Activated CD8-positive, alpha-beta T cell treated with anti-CD3 and anti-CD28 coated beads, Interleukin-2, amount 10 ng/mL, durations not matched to agents 7 days and 5 days (primary cell): ENCODE measurements around the gene CEBPE. TPM values are rescaled to one million over a fixed set of nuclear protein-coding genes. Genes with fewer than 3 reads are reported as not detected.
"Not testable (repeated sequence)": the region's sequence is repeated elsewhere in the genome, so short reads cannot be mapped to it uniquely, and the experiment has no call there.

ENCODE experiments used
- ATAC-seq: fragments of 150-1000 bp; cut with Tn5 transposase; one replicate; pipeline ENCODE4 v1.10.0; 2021; ENCODE audit warnings: moderate library complexity
- CTCF ChIA-PET: fragments of 350-600 bp; sonication (Branson Sonifier 250); formaldehyde crosslinking; loops from one replicate; lab custom pipeline; 2021; ENCODE audit warnings: antibody characterized with exemption; lab: Charles Lee
- POLR2A ChIA-PET: fragments of 350-600 bp; sonication (Branson Sonifier 250); formaldehyde crosslinking; loops from one replicate; lab custom pipeline; 2021; ENCODE audit warnings: antibody characterized with exemption; lab: Charles Lee
- DNase-seq: peaks from one replicate; pipeline ENCODE4 v3.0.0-alpha.2; 2020
- H3K27ac Mint-ChIP-seq: one replicate; pipeline ENCODE4 v1.8.0; 2021; ENCODE audit warnings: mild to moderate bottlenecking, mixed read lengths
- H3K27me3 Mint-ChIP-seq: one replicate; pipeline ENCODE4 v1.8.0; 2021; ENCODE audit warnings: low read depth, mixed read lengths
- H3K36me3 Mint-ChIP-seq: one replicate; pipeline ENCODE4 v1.8.0; 2021; ENCODE audit warnings: low read depth, mixed read lengths
- H3K4me1 Mint-ChIP-seq: one replicate; pipeline ENCODE4 v1.8.0; 2021; ENCODE audit warnings: low read depth, mixed read lengths
- H3K4me3 Mint-ChIP-seq: one replicate; pipeline ENCODE4 v1.8.0; 2021; ENCODE audit warnings: mild to moderate bottlenecking, mixed read lengths
- H3K9me3 Mint-ChIP-seq: one replicate; pipeline ENCODE4 v1.8.0; 2022; ENCODE audit warnings: mixed read lengths; ENCODE audit not compliant: insufficient read depth
- total RNA-seq, 2 experiments: library from RNA; stranded (reverse); gene quantifications; one replicate each; pipeline ENCODE4 v1.2.3, GENCODE V29; 2021

CEBPE gene
- total RNA-seq, 2 experiments from 2014 or later: 0.50 to 0.92 TPM

GRCh38 chr14:23107620-23108019, 11.4 kb downstream of the CEBPE start:
- POLR2A ChIA-PET, H3K9me3 Mint-ChIP-seq, CTCF ChIA-PET, H3K27ac Mint-ChIP-seq, H3K27me3 Mint-ChIP-seq, DNase-seq, H3K4me1 Mint-ChIP-seq, H3K4me3 Mint-ChIP-seq, H3K36me3 Mint-ChIP-seq, ATAC-seq: not testable (repeated sequence)

DNA sequence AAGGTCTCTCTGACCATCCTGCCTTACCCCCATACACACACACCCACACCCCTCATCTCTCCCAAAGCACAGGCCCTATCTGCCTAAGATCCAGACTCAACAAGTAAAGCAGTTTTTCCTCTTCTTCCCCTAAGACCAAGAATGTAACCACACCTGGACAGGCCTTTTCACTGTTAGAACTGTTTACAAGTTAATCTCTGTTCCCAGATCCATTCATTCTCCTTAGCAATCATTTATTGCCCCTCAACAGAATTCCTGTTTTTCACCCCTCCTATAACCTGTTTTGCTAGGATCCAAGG, 12.4 kb downstream of the CEBPE start:
- ChIA-PET POLR2A (interaction anchor here (0.6 kb wide), 1 partner anchor 13 kb away, joined by 3 read pairs; no protein-coding TSS in a partner anchor), CTCF (interaction anchor here (1.1 to 1.3 kb wide), 4 partner anchors 9 to 49 kb away, joined by 3 to 4 read pairs (median 3); partner anchors contain the start of gene CDH24)
- Mint-ChIP-seq H3K4me3 (no peak overlapping the region), H3K27me3 (no peaks in the 10 kb centered on the region), H3K9me3 (no peaks in the 10 kb centered on the region), H3K4me1 (no peaks in the 10 kb centered on the region), H3K36me3 (no peaks in the 10 kb centered on the region), H3K27ac (no peak overlapping the region)
- DNase-seq: no peak
- no peak for ATAC-seq

DNA sequence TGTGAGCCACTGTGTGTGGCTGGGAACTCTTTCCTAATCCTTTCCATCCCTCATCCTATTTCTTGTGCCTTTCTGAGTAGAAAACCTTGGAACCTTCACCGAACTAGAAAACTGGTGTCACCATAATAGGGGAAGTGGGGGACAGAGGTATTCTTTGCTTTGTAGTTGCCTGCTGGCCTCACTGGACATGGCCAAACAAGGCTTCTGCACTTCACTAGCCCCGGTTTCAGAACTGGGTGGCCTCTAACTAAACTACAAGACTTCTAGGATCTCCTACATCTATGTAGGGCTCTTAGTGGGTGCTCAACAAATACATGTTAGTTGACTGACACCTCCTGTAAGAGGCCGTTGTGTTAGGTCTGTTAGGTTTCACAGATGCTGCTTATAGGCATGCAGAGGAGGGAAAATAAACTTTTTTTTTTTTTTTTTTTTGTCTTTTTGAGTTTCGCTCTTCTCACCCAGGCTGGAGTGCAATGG, 13.7 kb downstream of the CEBPE start:
- Mint-ChIP-seq H3K27me3 (no peaks in the 10 kb centered on the region), H3K4me3 (no peak overlapping the region), H3K9me3 (no peaks in the 10 kb centered on the region), H3K36me3 (no peaks in the 10 kb centered on the region), H3K4me1 (no peaks in the 10 kb centered on the region), H3K27ac (no peak overlapping the region)
- POLR2A ChIA-PET: no interaction called here
- DNase-seq: no peak
- no peak for ATAC-seq
- CTCF ChIA-PET: no interaction called here

GRCh38 chr14:23104591-23105347, 14.3 kb downstream of the CEBPE start, which contains the start of gene CIROP:
Gene CIROP, minus strand, starts transcription at chr14:23104989. Its CDS starts 69 bp downstream, at chr14:23104920.
- no peaks in the 10 kb centered on the region for H3K9me3 Mint-ChIP-seq
- no peaks in the 10 kb centered on the region for H3K4me1 Mint-ChIP-seq
- no peak within 1 kb of the TSS for H3K27ac Mint-ChIP-seq

DNA sequence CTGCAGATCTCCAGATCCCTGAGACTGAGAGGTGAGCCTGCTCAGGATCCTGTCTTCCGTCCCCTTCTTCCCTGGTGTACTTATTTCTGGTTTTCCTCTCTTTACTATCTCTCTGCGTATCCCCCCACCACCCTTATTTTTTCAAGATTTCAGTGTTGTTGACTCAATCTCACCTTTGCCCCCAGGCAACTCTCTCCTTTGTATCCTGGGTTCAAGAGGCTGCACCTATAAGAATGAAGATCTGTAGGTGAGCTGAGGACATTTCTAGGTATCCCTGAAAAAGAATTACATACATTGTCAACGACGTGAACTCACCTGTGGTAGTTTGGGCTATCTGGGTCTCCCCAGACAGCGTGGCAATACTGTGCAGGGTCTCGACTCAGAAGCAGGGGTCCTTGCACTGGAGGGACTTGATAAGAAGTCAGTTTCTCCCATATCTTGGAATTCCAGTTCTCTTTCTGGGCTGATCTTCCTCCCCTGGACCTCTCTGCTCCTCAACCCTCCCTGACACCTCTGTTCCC, 14.9 kb downstream of the CEBPE start:
- Mint-ChIP-seq H3K27ac (no peak overlapping the region), H3K4me3 (no peak overlapping the region), H3K9me3 (no peaks in the 10 kb centered on the region), H3K4me1 (peaks cover 2% of the 10 kb centered on the region), H3K36me3 (peaks cover 2% of the 10 kb centered on the region), H3K27me3 (no peaks in the 10 kb centered on the region)
- ChIA-PET POLR2A (no interaction called here), CTCF (interaction anchor here (1.8 to 3.3 kb wide), 2 partner anchors 17 to 26 kb away, joined by 6 to 16 read pairs; no protein-coding TSS in a partner anchor)
- no peak for ATAC-seq
- DNase-seq: no peak

More at GRCh38 chr14:23104591-23105347, 14.3 kb downstream of the CEBPE start, which contains the start of gene CIROP:
- Mint-ChIP-seq H3K27me3 (no peaks in the 10 kb centered on the region), H3K36me3 (no peaks in the 10 kb centered on the region), H3K4me3 (no peak within 1 kb of the TSS)
- ATAC-seq (no peak), DNase-seq (no peak)
- ChIA-PET CTCF (interaction anchor here (1.8 to 3.3 kb wide), 2 partner anchors 16 to 27 kb away, joined by 6 to 16 read pairs; no protein-coding TSS in a partner anchor), POLR2A (no interaction called here)

GRCh38 chr14:23103581-23103980, 15.5 kb downstream of the CEBPE start:
- Mint-ChIP-seq H3K36me3 (peaks cover 4% of the 10 kb centered on the region), H3K27ac (no peak overlapping the region), H3K4me1 (peaks cover 2% of the 10 kb centered on the region), H3K9me3 (no peaks in the 10 kb centered on the region), H3K4me3 (no peak overlapping the region), H3K27me3 (no peaks in the 10 kb centered on the region)
- ChIA-PET CTCF (interaction anchor here (1.8 to 3.3 kb wide), 2 partner anchors 17 to 26 kb away, joined by 6 to 16 read pairs; no protein-coding TSS in a partner anchor), POLR2A (interaction anchor here (0.7 kb wide), 1 partner anchor 565 kb away, joined by 3 read pairs; no protein-coding TSS in a partner anchor)
- DNase-seq (no peak), ATAC-seq (no peak)

GRCh38 chr14:23102801-23103200, 16.3 kb downstream of the CEBPE start:
- peaks cover 11% of the 10 kb centered on the region for H3K36me3 Mint-ChIP-seq
- no peak for DNase-seq
- no peak for ATAC-seq
- ChIA-PET CTCF (interaction anchor here (2.5 to 3.3 kb wide), 2 partner anchors 18 to 26 kb away, joined by 11 to 16 read pairs; no protein-coding TSS in a partner anchor), POLR2A (interaction anchor here (0.7 kb wide), 1 partner anchor 565 kb away, joined by 3 read pairs; no protein-coding TSS in a partner anchor)
- no peak overlapping the region for H3K4me3 Mint-ChIP-seq
- no peaks in the 10 kb centered on the region for H3K9me3 Mint-ChIP-seq
- H3K27me3 Mint-ChIP-seq: no peaks in the 10 kb centered on the region
- no peak overlapping the region for H3K27ac Mint-ChIP-seq
- H3K4me1 Mint-ChIP-seq: peaks cover 3% of the 10 kb centered on the region

GRCh38 chr14:23101986-23102625, 16.9 kb downstream of the CEBPE start:
- Mint-ChIP-seq H3K9me3 (no peaks in the 10 kb centered on the region), H3K4me3 (no peak overlapping the region), H3K27me3 (no peaks in the 10 kb centered on the region), H3K27ac (no peak overlapping the region), H3K36me3 (peaks cover 18% of the 10 kb centered on the region), H3K4me1 (peaks cover 10% of the 10 kb centered on the region)
- no peak for DNase-seq
- no peak for ATAC-seq
- POLR2A ChIA-PET: no interaction called here
- CTCF ChIA-PET: interaction anchor here (1.1 to 3.3 kb wide), 3 partner anchors 19 to 107 kb away, joined by 3 to 16 read pairs (median 11); no protein-coding TSS in a partner anchor

GRCh38 chr14:23101213-23101970, 17.7 kb downstream of the CEBPE start:
- POLR2A ChIA-PET: no interaction called here
- H3K27me3 Mint-ChIP-seq: no peaks in the 10 kb centered on the region
- DNase-seq (no peak), ATAC-seq (no peak)
- no peak overlapping the region for H3K27ac Mint-ChIP-seq
- H3K4me1 Mint-ChIP-seq: peaks cover 17% of the 10 kb centered on the region
- H3K36me3 Mint-ChIP-seq: peaks cover 25% of the 10 kb centered on the region
- CTCF ChIA-PET: interaction anchor here (1.1 to 3.3 kb wide), 4 partner anchors 19 to 106 kb away, joined by 3 to 16 read pairs (median 9); no protein-coding TSS in a partner anchor
- H3K4me3 Mint-ChIP-seq: no peak overlapping the region
- H3K9me3 Mint-ChIP-seq: no peaks in the 10 kb centered on the region

DNA sequence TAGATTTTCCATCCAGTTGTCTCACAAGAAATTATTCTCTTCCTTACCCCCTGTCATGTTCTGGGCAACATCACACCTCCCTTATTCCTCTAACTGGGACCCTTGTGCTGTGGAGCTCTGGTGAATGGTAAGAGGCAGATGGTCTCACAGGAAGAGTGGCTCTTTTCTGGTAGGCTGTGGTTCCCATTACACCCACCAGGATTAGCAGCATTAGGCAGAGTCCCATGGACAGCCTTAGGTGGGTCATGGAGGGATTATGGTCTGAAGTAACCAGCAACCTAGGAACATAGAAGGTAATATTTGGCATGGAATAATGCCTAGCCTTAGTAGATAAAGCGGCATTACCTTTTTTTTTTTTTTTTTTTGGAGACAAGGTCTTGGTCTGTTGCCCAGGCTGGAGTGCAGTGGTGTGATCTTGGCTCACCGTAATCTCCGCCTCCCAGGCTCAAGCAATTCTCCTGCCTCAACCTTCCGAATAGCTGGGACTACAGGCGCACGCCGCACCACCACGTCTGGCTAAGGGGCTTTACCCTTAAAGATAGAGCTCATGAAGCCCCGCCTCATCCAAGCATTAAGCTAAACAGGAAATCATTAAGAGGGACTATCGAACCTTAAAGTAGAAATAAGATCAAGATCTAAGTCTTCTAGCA, 19.7 kb downstream of the CEBPE start:
- POLR2A ChIA-PET: interaction anchor here (0.7 kb wide), 1 partner anchor 19 kb away, joined by 3 read pairs; no protein-coding TSS in a partner anchor
- CTCF ChIA-PET: interaction anchor here (0.9 to 2.1 kb wide), 4 partner anchors 9 to 87 kb away, joined by 3 to 7 read pairs (median 4); no protein-coding TSS in a partner anchor
- Mint-ChIP-seq H3K27ac (no peak overlapping the region), H3K9me3 (no peaks in the 10 kb centered on the region), H3K4me3 (no peak overlapping the region), H3K4me1 (peaks cover 20% of the 10 kb centered on the region), H3K27me3 (no peaks in the 10 kb centered on the region), H3K36me3 (peaks cover 25% of the 10 kb centered on the region)
- no peak for DNase-seq
- no peak for ATAC-seq
